ENCODE measurements around the gene CHAF1B.

DNA sequence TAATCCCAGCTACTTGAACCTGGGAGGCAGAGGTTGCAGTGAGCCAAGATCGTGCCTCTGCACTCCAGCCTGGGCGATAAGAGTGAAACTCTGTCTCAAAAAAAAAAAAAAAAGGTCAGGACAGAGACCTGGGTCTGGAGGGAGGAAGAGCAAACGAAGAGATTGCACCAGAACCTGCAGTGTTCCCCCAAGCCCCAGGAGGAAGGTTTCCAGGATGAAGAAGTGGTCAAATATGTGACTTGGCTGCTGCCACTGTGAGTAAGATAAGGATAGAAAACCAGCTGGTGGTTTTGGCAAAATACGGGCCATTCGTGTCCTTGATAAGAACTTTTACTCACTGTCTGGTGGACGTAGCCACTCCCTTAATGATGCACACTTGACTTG lies 52.5 kb downstream of the CHAF1B start:
- TF ChIP-seq, protein P1, sequence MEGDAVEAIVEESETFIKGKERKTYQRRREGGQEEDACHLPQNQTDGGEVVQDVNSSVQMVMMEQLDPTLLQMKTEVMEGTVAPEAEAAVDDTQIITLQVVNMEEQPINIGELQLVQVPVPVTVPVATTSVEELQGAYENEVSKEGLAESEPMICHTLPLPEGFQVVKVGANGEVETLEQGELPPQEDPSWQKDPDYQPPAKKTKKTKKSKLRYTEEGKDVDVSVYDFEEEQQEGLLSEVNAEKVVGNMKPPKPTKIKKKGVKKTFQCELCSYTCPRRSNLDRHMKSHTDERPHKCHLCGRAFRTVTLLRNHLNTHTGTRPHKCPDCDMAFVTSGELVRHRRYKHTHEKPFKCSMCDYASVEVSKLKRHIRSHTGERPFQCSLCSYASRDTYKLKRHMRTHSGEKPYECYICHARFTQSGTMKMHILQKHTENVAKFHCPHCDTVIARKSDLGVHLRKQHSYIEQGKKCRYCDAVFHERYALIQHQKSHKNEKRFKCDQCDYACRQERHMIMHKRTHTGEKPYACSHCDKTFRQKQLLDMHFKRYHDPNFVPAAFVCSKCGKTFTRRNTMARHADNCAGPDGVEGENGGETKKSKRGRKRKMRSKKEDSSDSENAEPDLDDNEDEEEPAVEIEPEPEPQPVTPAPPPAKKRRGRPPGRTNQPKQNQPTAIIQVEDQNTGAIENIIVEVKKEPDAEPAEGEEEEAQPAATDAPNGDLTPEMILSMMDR (IDR thresholded peaks at IDR 0.05), result no peak
- TF ChIP-seq POLR2A (IDR thresholded peaks at IDR 0.05) (no peak), POLR2AphosphoS5 (IDR thresholded peaks at IDR 0.05) (no peak)

Measured in suprapubic skin (tissue), 4 donors.